ENCODE results near the gene CALCOCO1.
A peak's percentile ranks its signal among the peaks of the same experiment; 100 is the strongest.
"Not testable (repeated sequence)": the region's sequence is repeated elsewhere in the genome, so short reads cannot be mapped to it uniquely, and the experiment has no call there.

Gene CALCOCO1

DNA sequence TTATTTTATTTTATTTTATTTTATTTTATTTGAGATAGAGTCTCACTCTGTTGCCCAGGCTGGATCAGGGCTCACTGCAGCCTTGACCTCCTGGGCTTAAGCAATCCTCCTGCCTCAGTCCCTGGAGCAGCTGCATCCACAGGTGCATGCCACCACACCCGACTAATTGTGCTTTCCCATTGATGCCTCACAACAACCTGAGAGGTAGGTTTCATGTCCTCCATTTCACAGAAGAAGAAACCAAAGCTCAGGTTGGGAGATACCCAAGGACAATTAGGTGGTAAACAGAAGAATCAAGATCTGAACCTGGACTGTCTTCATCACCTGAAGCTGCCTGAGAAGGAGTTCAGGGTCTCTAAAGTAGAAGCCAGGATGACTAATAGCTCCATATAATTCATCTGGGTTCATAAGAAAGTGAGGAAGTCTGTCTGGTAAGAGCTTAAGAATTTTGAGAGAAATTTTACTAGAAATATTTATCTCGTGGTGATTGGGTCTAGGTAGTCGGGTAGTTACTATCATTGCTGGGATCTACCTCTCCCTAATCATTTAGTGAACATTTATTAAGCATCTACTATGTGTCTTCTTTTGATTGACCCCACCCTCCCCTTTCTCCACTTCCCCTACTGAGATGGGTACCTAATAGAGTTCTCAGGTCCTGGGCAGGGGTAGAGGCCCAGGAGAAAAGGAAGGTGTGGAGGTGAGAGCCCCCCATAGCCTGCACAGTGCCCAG is 28.1 kb downstream of the CALCOCO1 start:
- DNase-seq (ENCODE audit: low read depth in 1 of 2, low spot score in 1 of 2) = no peak

DNA sequence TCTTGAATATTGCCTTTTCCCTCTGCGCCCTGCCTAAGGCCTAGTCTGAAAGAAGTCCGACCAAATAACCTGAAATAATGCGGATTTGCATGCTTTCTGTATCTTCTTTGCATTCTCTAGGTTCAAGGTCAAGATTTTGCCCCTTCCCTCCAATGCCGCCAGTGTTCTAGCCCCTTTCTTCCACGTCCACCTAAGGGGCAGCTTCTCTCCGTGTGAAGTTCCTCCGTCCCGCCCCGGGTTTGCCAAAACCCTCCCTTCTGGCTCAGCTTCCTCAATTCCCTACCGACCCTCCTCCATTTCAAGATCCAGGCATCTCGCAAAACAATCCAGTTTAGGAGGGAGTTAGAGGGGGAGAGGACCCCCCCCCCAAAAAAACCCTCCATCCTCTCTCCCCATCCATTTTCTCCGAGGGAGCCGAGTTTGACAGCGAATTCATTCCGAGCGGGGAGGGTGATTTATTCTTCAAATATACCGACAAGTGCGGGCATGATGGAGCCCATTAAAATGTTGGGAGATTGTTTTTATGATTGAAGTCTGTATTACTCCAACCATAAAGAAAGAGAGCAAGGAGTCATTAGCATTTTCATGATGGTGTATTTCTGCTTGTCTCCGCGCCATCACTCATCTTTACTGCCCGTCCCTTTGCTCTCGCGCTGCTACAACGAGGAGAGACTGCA is 30.5 kb downstream of the CALCOCO1 start:
- DNase-seq (ENCODE audit: low read depth in 1 of 2, low spot score in 1 of 2) = no peak

DNA sequence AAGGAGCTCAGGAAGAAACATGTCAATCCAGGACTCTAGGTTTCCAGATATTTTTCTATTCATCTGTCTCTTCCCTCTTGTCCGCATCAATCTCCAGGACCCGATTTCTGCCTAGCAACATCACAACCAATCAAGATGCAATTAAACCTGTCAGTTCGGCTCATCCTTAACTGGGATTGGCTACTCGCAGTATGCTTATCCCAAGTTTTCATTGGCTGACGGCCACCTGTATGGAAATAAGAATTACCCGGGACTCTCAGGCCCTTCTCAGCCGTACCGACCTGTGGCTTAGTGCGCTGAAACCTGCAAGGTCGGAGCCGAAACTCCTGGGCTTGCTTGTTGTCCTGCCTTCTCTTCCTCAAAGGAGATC is 31.0 kb downstream of the CALCOCO1 start:
- DNase-seq (ENCODE audit: low read depth in 1 of 2, low spot score in 1 of 2) = no peak

DNA sequence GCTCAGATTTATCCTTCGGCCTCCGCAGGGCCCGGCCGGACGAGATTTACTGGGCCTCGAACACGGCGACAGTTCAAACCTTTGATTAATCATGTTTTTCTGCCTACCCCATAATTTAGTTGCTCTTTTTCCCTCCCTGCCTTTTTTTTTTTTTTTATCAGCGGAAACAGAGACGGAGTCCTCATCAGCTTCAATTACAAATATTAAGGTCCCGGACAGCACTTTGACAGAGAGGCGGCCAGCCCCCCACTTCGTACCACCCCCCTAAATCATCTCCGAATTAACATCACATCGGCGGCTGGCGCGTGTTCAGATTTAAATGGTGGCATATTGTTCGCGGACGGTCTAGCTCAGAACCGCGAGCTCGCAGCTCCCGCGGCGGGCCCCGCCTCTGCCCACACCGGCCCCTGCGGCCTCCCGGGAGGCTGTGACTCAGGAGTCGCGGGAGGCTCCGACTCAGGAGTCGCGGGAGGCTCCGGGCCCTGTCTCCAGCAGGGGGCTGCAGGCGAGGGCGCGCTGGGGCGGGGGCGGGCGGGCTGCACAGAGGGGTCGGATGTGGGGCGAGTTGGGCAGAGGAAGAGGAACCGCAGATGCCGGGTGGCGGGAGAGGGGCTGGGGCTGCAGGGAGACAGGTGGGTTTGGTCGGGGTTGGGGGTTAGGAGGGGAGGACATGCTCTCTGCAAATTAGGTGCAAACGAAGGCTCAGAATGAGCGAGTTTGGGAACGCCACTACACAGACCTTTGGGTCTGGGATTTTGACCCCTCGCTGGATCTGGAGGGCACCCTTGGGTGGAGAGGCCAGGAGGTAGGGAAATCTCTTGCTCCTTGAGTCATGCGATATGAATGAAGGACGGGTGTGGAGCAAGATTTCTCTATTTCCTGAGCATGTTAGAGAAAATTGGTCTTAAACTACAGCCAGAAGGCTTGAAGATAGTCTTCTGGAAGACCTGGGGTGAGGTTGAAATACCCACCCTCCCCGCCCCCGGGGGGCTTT is 31.8 kb downstream of the CALCOCO1 start:
- DNase-seq (ENCODE audit: low read depth in 1 of 2, low spot score in 1 of 2) = no peak

DNA sequence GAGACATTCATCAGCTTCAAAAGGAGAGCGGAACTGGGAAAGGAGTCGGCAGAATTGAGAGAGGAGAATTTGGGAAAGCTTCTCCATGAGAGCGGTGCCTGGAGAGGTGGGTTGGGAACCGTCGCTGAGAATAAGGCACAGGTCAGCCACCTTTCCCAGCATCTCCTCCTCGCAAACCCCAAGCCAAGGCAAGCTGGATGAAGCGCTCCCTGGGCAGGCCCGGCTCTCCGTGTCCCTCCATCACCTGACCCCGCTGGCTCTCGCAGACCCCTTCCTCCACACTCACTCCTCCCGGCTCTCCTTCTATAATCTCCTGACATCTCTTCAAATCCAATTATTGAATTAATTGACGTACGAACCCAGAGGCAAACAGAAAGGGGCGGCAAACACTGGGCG is 32.5 kb downstream of the CALCOCO1 start:
- DNase-seq (ENCODE audit: low read depth in 1 of 2, low spot score in 1 of 2) = no peak

DNA sequence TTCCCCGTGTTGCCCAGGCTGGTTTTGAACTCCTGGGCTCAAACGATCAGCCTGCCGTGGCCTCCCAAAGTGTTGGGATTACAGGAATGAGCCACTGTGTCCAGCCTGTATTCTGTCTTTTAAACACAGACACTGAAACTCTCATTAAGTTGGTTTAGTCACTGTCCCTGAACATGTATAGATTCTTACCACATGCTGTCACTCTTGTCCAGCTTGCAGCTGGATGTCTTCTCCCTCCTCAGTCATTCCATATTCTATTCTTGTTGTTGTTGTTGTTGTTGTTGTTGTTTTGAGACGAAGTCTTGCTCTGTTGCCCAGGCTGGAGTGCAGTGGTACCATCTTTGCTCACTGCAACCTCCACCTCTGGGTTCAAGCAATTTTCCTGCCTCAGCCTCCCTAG is 39.1 kb downstream of the CALCOCO1 start:
- DNase-seq (ENCODE audit: low read depth in 1 of 2, low spot score in 1 of 2) = no peak

DNA sequence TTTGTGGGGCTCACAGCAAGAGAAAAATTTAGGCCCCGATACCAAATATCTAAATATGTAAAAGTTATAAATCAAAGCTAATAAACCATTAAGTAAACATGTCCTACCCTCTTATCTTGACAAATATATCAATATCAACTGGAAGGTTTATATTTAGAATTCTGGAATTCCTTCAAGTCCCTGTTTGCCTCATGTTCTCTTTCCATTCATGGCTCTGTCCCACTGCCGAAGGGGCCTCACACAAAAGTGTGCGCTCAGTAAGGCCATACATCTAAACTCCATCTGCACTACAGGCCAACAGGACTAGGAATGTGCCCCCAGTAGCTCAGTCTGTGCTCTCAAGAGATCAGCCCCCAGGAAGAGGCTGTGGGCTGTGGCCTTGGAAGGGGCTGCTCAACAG is 40.8 kb downstream of the CALCOCO1 start:
- no peak for DNase-seq (ENCODE audit: low read depth in 1 of 2, low spot score in 1 of 2)

DNA sequence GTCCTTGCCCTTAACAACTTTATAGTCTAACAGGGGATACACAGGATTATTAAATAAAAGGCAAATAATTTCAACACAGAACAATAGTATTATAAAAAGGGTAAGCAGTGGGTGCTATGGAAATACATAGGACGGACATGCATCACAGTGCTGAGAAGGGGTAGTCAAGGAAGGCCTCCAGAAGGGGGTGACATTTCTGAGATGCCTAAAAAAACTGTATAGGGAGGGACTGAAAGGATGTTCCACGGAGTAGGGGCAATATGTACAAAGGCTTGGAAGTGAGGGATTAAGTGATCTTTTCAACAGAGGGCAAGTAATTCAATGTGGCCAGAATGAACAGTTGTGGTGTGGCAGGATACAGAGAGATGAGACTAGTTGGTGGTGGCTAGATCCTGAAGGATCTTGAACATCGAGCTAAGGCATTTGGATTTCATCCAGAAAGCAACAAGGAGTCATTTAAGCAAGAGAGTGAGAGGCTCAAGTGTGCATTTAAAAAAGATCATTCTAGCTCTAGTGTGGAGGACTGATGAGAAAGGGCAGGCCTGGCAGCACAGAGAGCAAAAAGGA is 42.5 kb downstream of the CALCOCO1 start:
- DNase-seq (ENCODE audit: low read depth in 1 of 2, low spot score in 1 of 2) = no peak

DNA sequence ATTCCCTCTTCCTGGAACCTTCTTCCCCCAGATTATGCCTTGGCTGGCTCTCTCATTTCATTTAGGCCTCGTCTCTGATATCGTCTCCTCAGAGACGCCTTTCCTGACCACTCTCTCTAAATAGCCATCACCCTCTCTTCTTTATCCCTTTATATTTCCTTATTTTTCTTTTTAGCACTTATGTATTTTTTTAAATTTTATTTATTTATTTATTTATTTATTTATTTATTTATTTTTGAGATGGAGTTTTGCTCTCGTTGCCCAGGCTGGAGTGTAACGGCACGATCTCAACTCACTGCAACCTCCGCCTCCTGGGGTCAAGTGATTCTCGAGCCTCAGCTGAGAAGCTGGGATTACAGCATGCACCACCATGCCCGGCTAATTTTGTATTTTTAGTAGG is 43.3 kb downstream of the CALCOCO1 start:
- no peak for DNase-seq (ENCODE audit: low read depth in 1 of 2, low spot score in 1 of 2)

DNA sequence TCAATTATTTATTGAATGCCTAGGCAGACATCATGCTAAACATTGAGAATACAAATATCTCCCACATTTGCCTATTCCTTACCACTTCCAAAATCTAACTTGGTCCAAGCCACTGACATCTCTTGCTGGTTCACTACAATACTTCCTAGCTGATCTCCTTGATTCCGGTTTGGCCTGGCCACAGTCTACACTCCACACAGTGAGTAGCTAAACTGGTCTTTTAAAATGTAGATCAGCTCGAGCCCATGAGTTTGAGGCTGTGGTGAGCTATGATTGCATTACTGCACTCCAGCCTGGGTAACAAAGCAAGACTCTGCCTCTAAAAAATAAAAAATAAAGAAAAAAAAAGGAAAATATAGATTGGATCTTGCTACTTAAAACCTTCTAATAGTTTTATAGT is 43.8 kb downstream of the CALCOCO1 start:
- no peak for DNase-seq (ENCODE audit: low read depth in 1 of 2, low spot score in 1 of 2)

DNA sequence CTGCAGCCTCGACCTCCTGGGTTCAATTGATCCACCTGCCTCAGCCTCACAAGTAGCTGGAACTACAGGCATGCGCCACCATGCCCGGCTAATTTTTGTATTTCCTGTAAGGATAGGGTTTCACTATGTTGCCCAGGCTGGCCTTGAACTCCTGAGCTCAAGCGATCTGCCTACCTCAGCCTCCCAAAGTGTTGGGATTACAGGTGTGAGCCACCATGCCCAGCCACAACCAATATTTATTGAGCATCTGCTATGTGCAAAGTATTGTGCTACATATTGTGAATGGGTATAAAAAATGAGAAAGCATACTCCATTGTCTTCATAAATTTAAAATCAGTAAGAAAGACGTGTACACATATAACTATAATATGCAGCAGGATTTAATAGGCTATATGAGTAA is 47.2 kb downstream of the CALCOCO1 start:
- DNase-seq (ENCODE audit: low read depth in 1 of 2, low spot score in 1 of 2) = not testable (repeated sequence)

DNA sequence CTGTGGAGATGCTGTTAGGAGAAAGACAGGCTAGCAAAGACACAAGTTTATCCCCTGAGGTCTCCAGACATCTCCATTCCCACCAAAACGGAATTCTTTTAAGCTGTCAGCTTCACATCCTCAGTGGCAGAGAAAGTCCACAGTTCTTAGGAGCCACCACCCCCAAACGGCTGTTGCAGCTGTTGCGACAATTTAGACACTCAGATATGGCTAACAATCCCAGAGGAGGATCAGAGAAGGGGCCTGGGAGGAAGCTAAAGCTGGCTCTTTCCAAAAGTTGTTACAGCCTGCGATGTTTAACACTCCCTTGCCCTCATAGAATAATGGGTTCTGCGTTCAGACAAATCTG is 49.5 kb downstream of the CALCOCO1 start:
- DNase-seq (ENCODE audit: low read depth in 1 of 2, low spot score in 1 of 2) = no peak

DNA sequence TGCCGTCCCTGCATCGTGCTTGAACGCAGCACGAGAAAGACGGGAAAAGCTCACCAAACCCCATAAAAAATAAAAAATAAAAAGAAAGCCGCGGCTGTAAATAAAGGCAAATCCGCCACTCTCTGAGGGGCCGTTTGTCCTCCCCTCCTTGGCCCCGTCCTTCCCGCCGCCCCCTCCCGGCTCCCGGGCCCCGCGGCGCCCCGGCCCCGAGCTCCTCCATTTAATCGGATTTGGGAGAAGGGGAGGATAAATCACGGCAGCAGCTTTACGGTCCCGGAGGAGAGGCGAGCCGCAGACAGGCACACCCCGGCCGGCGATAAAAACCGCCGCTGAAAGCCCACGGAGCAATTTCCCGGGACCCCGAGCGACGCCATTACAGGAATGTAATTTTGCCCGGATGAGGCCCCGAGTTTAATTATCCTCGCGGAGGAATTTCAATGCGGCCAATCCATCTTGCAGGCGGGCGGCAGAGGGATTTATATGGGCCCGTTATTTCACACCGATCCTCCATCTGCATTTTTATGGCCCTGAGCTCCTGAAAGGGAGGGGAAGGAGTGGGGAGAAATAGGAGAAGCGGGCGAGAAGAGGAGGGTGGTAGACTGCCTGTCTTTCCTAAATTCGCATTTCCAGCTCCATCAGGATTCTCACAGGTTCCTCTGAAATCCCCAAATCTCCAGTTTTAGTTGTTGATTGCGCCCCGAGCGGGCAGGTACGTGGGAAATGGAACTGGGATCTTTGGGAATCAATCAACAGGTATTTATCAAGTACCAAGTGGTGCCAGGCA is 50.0 kb downstream of the CALCOCO1 start:
- DNase-seq (ENCODE audit: low read depth in 1 of 2, low spot score in 1 of 2) = no peak

DNA sequence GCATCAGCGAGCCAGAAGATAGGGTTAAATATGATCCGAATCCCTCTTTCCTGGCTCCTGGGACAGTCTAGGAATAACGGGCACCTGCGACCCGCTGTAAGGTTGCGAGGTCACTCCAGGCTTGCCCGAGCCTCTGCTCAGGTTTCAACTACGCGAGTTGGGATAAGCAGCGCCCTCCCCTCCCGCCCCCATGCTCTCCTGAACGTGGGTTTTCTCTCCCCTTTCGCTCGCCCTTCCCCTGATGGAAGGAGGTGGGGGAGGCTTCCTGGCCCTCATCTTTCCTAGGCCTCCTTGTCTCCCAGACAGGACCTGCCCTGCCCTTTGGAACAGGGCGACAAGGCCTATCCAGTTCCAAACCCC is 50.6 kb downstream of the CALCOCO1 start:
- no peak for DNase-seq (ENCODE audit: low read depth in 1 of 2, low spot score in 1 of 2)

DNA sequence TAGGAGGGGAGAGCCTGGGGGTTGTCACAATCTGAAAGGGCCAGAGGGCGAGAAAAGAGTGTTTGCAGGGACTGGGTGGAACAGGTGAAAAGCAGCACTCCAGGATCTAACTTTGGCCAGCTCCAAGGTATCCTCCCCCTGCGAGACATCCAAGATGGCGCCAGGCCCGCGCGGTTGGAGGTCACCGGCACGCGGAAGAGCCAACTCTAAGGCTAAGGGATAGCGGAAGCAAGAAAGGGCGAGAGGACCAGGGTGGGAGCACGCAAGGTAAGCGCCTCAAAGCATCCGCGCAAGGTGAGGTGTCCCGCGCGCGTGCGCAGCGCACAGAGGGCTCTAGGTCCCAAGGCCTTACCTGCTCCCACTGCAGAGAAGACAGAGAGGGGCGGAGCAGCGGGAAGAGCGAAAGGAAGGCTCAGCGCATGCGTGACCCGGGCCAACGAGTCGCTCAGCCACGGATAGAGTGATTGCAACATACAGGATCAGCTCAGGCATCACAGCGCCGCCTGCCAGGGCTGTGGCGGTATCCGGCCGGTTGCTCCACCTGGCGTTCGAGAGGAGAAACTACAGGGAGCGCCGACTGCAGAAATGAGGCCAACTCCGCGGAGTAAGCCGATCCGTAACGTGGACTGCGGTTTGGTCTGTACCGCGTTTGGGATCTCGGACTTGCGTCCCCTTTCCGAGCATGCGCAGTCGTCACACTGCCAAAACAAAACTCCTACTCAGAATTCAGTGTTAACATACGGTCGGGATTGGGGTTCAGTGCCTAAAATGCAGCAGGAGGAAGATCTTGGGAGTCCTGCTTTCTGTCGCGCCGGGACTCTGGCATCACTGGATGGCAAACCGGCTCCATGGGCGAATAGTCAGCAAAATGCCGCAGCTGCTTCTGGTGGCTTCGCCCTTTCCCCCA is 51.3 kb downstream of the CALCOCO1 start, which contains the start of gene ATP5MC2:
ATP5MC2 (minus strand) TSS at position 383 of the 907 bp plus-strand sequence. CDS start 3,469 bp downstream, outside the sequence.
- DNase-seq (ENCODE audit: low read depth in 1 of 2, low spot score in 1 of 2) = peak; percentile 94 to 97

DNA sequence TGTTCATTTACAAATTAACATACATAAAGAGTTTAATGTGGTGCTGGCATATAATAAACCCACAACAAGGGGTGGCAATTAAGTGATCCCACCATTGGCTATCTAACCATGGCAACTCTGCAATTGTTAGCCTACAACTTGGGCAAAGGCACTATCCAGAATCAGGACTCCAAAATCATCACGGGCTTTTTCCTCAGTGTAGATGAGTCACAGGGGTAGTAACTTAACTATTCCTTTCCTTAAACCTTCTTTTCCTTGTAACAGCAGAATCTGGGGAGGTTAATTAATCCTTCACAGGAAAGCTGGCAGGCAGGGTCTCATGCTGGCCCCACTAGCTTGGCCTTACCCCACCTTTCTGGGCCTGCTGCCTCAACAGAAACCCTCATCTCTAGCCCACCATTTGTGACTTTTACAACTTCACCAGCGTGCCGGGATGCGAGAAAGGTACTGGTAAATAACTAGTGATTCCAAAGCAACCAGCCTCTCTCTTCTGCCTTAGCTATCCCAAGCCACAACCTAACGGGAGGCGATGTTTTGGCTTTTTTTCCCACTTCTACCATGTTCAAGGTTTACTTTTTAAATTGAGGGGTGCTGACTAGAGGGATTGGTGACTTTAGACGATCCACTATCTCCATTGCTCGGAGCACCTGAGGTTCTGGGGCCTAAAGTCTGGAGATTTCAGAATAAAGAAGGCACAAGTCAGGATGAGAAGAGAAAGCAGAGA is 52.1 kb downstream of the CALCOCO1 start:
- DNase-seq (ENCODE audit: low read depth in 1 of 2, low spot score in 1 of 2) = no peak

DNA sequence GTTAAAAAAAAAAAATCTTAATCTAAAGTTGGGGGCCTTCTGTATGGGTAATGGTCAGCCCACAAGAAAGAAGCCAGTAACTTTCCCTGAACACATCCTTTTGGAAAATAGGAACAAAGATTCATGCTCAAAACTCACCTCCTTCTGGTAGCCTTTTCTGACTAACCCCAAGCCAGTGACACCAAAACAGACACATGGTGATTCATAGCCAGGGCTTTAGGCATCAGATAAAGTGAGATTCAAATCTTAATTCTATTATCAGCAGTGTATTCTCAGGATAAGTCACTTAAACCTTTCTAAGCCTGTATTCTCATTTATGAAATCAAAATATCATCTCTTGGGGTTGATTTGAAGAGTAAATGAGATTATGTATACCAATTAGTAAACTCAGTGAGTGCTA is 56.3 kb downstream of the CALCOCO1 start:
- no peak for DNase-seq (ENCODE audit: low read depth in 1 of 2, low spot score in 1 of 2)

DNA sequence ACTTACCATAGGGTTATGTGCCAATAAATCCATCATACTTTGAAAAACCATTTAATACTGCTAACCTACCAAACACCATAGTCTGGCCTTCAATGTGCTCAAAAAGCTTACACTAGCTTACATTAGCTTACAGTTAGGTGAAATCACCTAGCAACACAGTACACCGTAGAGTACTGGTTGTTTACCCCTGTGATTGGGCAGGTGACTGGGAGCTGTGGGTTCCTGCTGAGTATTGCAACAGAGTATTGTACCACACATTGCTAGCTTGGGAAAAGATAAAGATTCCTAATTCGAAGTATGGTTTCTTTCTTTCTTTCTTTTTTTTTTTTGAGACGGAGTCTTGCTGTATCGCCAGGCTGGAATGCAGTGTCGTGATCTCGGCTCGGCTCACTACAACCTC is 56.9 kb downstream of the CALCOCO1 start:
- no peak for DNase-seq (ENCODE audit: low read depth in 1 of 2, low spot score in 1 of 2)

DNA sequence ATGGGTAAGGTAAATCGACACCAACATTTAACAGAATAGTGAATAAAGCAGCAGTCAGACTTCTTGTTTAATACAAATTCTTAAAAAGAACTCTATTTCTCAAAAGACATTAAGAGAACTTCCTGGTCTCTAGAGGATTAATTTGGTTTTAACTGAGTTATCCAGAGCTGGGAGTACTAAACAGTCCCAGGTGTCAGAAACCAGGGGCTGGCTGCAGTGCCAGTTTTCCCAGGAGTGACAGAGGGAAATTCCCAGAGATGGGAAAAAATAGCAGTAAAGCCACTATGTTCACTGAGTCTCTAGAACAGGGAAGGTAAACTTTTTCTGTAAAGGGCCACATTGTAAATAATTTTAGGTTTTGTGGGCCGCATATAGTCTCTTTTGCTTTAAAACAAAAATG is 60.2 kb downstream of the CALCOCO1 start:
- no peak for DNase-seq (ENCODE audit: low read depth in 1 of 2, low spot score in 1 of 2)

All from activated CD4-positive, alpha-beta T cell treated with anti-CD3 and anti-CD28 coated beads, Interleukin-2, amount 50 U/mL, for 24 hours (primary cell).